CD4-positive, alpha-beta T cell treated with Interleukin-12 subunit alpha and Interleukin-12 subunit beta, for 1 hour (primary cell): Measurements from ENCODE around the gene ELP1.
"Not testable (repeated sequence)": the region's sequence is repeated elsewhere in the genome, so short reads cannot be mapped to it uniquely, and the experiment has no call there.

Experiments
- DNase-seq: peaks from one replicate; pipeline ENCODE4 v3.0.0-alpha.2; 2020

ELP1 gene

DNA sequence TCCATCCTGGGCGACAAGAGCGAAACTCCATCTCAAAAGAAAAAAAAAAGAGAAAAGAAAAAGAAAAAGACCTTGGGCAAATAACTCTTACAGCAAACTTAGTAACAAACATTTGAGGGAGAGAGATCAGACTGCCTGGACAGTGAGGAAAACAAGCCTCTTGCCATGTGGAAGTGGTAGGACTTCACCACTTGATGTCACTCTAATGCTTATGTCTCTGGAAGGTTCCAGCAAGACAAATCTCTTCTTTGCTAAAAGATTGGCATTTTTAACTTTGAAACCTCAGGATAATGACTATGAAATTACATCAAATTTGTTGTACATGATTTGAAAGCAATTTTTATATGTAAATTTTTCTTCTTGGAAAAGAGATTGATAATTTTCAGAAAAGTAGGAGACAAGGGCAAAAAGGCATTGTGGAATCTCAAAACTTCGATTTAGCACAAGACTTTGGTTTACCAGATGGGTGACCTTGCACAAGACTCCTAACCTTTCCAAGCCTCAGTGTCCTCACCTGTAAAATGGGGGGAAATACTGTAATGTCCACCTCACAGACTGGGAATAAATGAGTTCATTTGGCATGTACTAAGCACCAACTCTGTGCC, 83.5 kb downstream of the ELP1 start:
- DNase-seq = no peak

DNA sequence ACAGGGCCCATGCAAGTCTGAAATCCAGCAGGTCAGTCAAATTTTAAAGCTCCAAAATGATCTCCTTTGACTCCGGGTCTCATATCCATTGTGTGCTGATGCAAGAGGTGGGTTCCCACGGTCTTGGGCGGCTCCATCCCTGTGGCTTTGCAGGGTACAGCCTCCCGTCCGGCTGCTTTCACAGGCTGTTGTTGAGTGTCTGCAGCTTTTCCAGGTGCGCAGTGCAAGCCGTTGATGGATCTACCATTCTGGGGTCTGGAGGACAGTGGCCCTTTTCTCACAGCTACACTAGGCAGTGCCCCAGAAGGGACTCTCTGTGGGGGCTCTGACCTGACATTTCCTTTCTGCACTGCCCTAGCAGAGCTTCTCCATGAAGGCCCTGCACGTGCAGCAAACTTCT, 85.6 kb downstream of the ELP1 start:
- DNase-seq = not testable (repeated sequence)

DNA sequence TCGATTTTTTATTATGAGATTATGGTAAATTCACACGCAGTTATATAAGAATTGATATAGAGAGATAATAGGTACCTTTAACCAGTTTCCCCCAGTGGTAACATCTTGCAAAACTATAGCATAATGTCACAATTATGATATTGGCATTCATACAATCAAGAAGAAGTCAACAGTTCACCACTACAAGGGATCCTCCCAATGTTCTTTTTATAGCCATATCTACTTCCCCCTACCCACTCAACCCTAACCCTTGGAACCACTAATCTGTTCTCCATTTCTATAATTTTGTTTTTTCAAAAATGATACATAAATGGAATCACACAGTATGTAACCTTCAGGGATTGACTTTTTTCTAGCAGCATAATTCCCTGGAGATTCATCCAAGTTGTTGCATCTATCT, 88.0 kb downstream of the ELP1 start:
- no peak for DNase-seq

DNA sequence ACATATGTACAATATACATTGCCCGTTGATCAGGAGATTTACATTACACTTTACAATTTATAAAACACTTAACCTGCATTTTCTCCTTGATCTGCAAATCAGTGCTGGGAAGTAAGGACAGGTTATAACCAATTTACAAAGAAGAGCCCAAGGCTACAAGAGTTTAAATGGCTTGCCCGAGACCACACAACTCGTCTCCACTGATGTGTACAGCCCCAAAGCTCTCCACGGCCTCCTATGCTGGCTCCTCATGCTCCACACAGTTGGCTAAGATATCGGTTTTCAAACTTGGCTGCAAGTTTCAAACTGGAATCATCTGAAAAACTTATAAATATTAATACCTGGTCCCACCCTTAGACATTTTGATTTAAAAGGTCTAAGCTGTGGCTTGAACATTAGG, 88.4 kb downstream of the ELP1 start:
- no peak for DNase-seq

DNA sequence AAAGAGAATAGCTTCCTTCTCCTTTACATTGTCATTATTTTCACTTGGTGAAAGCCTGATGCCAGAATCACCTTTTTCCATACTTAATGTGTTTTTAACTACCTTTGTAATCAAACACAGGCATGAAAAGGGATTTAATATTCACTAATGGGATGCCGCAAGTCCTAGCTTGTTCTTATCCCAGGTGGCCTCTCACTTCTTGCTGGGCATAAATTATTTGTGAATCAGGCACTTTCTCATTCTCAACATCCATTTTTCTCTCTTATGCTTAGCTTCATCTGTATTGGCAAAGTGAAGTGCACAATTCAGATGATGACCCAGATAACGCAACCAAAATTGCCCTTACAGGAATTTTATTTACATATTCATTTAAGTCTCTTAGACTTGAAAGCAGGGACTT, 89.1 kb downstream of the ELP1 start:
- DNase-seq = no peak

DNA sequence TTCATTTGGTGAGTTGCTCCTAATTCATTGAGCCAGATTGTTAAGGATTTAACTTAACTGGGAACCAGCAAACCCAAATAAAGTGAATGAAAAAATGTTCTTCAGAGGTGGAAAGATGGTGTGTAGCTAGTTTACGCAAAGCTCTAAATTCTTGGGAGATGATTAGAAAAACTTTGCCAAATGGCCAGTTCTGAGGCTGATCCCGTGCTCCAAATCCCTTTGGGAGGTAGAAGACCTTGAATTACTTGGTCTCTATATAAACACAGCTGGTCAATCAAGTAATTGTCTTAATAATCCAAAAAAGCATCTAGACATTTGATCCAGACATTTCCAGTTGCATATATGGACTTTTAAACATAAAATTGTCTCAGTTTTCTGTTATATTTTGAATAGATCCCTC, 89.5 kb downstream of the ELP1 start:
- DNase-seq = no peak

DNA sequence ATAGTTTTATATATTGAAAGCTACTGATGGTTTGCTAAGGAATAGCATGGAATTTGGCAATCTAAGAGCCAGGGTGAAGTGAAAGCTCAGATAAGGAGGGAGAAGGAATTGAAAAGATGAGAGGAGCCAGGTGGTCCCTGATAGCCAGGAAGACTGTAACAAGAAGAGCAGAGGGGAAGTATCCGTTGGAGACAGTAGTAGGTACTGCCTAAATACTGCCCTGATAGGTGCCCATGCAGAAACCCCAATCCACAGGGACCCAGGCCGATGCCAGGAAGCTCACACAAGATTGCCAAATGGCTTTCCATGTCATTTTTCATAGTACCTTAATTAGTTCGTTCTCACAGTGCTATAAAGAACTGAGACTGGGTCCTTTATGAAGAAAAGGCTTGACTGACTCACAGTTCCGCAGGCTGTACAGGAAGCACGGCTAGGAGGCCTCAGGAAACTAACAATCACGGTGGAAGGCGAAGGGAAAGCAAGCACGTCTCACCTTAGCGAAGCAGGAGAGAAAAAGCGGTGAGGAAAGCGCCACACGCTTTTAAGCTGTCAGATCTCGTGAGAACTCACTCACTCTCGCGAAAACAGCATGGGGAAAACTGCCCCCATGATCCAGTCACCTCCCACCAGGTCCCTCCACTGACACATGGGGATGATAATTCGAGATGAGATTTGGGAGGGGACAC, 91.2 kb downstream of the ELP1 start:
- peak; percentile 8 for DNase-seq

DNA sequence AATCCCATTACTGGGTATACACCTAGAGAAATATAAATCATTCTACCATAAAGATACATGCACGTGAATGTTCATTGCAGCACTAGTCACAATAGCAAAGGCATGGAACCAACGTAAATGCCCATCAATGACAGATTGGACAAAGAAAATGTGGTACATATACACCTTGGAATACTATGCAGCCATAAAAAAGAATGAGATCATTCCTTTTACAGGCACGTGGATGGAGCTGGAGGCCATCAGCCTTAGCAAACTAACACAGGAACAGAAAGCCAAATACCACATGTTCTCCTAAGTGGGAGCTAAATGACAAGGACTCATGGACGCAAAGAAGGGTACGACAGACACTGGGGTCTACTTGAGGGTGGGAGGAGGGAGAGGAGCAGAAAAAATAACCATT, 94.4 kb downstream of the ELP1 start:
- DNase-seq = not testable (repeated sequence)

DNA sequence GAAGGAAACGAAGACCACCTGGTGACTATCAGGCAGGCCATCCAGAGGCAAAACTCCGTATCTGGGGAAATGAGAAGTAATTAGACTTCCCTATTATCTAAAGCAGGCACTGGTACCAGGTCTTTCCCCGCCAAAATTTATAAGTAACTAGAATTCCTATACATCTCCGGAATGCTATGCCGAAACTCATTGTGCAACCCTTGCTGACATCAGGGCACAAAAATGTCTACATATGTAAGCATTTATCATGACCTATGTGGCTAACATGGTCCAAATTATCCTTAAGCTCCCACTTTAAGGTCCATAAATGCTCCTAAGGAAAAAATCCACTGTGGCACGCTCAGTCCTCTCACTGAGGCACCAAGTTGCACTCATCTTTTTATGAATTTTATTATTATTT, 95.9 kb downstream of the ELP1 start:
- DNase-seq = no peak

DNA sequence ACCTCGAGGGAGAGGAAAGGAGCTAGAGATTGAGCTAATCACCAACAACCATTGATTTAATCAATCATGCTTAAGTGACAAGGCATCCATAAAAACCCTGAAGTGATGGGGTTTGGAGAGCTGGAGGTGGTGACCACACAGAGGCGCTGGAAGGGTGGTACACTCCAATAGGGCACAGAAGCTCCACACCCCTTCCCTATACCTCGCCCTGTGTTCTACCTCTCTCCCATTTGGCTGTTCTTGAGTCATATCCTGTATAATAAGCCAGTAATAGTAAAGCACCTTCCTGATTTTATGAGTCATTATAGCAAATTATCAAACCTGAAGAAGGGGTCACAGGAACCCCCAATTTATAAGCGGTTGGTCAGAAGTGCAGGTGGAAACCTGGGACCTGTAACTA, 96.4 kb downstream of the ELP1 start:
- DNase-seq = no peak

DNA sequence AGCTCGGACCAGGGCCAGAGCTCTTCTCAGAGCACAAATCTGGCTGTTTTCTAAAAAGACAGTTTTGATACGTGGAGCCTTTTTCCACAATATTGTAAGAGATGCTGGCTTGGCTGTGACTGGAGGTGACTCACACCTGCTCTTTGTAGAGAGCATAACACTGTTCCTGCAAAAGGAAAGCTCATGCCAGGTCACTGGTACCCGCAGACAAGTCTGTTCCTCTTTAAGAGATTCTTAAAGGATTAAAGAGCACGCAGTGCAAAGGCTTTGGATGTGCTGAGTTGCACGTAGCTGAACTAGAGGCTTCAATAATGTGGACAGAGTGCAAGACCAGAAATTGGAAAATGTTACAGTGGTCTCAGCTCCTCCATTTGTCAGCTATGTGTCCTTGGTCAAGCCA, 97.1 kb downstream of the ELP1 start:
- DNase-seq = no peak

DNA sequence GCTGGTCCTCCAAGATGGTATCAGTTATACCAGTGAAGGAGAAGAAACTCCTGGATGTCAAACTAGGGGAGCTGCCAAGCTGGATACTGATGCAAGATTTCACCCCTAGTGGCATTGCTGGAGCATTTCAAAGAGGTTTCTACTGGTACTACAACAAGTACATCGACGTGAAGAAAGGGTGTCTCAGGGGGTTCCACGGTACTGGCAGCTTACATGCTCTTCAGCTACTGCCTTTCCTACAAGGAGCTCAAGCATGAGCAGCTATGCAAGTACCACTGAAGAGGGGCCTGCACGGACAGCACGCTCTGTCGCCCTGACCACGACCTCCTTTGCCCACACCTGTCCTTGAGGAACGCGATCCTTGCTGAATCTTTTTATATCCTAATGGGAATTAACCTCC, 97.6 kb downstream of the ELP1 start:
- DNase-seq = no peak

DNA sequence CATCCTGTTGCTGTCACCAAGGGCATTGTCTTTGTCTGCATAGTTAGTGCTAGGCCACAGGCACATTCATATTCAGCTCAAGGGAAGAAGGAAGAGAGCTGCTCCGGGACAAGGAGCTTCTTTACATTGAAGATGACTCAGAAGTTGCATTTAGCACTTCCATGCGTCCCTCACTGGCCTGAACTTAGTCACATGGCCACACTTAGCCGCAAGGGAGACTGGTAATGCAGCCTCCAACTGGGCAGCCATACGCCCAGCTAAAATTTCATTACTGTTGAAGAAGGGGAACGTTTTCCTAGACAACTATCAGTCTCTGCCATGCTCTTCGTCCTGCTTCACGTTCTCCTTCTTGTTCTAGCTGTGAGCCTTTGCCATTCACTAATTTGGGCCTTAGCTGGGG, 98.1 kb downstream of the ELP1 start:
- no peak for DNase-seq

DNA sequence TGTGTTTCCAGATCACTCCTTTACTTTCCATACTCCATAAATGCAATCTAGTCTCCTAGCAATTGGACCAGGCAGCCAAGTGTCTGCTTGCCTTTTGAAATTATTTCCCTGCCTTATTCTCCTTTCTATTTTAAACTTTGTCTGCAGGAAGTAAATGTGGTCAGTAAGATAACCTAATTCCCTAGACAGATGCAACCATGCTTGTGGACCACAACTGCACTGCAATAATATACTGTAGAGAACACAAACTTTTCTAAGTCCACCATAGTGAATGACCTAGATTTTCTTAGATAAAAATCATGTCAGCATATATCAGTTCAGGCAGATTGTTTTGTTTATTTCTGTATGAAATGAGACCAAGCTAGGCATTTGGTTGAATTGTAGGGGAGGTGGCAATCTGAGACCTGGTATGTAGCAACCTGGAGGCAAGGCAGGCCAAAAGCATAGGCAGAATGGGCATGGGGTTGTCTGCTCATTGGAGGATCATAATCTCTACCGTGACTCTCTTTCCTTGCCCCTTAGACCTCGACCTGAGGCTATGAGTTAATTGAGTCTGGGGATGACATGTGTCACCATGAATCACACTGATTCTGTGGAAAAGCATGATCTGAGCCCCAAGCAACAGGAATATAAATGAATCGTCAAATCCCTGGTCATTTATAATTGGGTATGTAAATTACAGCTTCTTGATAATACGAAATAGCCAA, 98.8 kb downstream of the ELP1 start:
- DNase-seq = no peak

DNA sequence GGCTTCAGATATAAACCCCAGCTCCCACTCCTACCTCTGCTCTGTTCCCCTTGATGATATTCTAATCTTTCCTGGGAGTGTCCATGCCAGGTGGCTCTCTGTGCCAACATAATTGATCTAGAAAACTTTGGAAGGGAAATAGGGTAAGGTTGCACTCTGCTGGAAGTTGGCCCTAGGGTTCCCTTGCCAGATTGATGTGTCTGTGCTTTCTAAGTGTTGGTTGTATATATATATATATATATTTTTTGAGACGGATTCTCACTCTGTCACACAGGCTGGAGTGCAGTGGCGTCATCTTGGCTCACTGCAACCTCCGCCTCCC, 101.8 kb downstream of the ELP1 start:
- no peak for DNase-seq

DNA sequence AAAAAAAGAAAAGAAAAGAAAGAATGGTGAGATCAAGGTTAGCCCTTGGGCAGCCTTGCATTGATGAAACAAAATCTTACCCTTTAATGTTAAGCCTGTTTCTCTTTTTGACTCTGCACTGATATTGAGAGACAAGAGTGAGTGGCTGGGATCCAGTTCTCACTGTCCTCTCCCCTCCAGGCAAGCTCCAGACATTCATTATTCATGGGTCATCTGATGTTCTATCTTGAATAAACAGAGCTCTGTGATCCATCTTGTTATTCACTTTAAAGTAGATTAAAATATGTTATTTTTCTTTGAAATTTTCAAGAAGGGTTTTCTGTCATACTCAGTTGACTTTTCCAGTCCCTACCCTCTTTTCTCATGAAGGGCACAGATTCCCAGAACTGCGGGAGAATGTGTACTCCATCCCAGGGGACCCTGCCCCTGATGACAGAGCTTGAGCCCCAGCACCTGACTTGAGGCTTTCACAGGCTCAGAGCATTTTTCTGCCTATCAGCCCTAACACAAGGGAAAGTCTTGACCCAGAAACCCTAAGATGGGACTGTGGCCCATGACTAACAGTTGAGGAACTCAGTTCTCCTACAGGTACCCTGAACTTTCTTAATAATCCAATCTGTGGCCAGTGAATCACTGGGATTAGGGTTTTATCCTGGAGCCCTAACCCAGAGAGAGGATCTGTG, 102.3 kb downstream of the ELP1 start:
- no peak for DNase-seq

DNA sequence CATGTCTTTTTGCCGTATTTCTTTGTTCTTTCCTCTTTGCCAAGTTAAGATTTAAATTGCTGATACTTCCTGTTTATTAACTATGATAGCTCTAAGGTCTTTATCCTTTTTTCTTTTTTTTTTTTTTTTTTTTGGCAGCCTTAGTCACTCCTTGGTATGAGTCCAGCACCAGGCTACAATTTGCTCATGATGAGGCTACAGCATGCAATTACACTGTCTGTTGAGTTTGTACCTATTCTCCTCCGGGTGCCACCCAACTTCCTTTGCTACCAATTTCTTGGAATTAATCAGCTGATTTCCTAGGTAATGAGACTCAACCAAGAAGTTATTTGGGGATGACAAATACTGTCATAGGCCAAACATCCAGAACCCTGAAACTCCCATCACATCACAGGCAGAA, 103.7 kb downstream of the ELP1 start:
- no peak for DNase-seq

DNA sequence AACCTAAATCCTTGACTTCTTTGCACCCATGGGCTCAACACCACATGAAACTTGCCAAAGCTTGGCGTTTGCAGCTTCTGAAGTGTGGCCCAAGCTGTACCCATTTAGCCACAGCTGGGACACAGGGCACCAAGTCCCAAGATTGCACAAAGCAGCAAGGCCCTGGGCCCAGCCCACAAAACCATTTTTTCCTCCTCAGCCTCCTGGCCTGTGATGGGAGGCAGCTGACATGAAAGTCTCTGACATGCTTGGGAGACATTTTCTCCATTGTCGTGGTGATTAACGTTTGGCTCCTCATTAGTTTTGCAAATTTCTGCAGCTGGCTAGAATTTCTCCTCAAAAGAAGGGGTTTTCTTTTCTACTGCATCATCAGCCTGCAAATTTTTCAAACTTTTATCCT, 110.1 kb downstream of the ELP1 start:
- DNase-seq = no peak
